HEK293 (cell line): ENCODE measurements around the gene PHF19.

Experiments
- CTCF ChIA-PET: fragments of 350-600 bp; formaldehyde crosslinking; extraction: SDS; loops from one replicate; lab custom pipeline; 2021; ENCODE audit warnings: antibody characterized with exemption; lab: Yijun Ruan, JAX
- POLR2A ChIA-PET: fragments of 300-600 bp; formaldehyde crosslinking; extraction: SDS; loops from one replicate; lab custom pipeline; 2020; ENCODE audit warnings: antibody characterized with exemption, inconsistent platforms; lab: Yijun Ruan, JAX
- H3K27ac ChIP-seq: fragments of 200-500 bp; sonication (Bioruptor generic); 2 replicates; pipeline ENCODE4 v1.5.1; 2014; ENCODE audit warnings: low read depth, low read length, control low read depth, inconsistent platforms; ENCODE audit errors: extremely low read depth
- H3K36me3 ChIP-seq, 2 experiments: fragments of 200-500 bp in 1 of 2; sonication (Bioruptor generic) in 1 of 2; 1 replicate in 1 of 2; 2 replicates in 1 of 2; pipeline ENCODE4 v1.5.1; 2014 to 2017; ENCODE audit warnings: inconsistent platforms in 2 of 2, low read length in 2 of 2; ENCODE audit not compliant: control insufficient read depth in 2 of 2, insufficient read depth in 1 of 2
- H3K4me1 ChIP-seq: fragments of 200-500 bp; sonication (Bioruptor generic); 2 replicates; pipeline ENCODE4 v1.5.1; 2014; ENCODE audit warnings: mild to moderate bottlenecking, low read length, inconsistent platforms; ENCODE audit not compliant: control insufficient read depth, insufficient read depth
- H3K4me3 ChIP-seq: 2 replicates; pipeline ENCODE4 v1.5.1; 2011; ENCODE audit warnings: low read depth, mild to moderate bottlenecking, control low read depth, low read length, moderate library complexity
- H3K9me3 ChIP-seq: fragments of 200-500 bp; sonication (Bioruptor generic); 2 replicates; pipeline ENCODE4 v1.5.1; 2014; ENCODE audit warnings: low read depth, low read length, inconsistent platforms; ENCODE audit not compliant: control insufficient read depth, insufficient read depth
- HOXA7 ChIP-seq: sonication (generic); formaldehyde crosslinking; IDR thresholded peaks from 2 replicates; pipeline ENCODE4 v1.8.1; 2022; ENCODE audit warnings: missing genetic modification reagents, borderline replicate concordance
- MYNN ChIP-seq: fragments of 450-650 bp; formaldehyde crosslinking; IDR thresholded peaks from 2 replicates; pipeline ENCODE4 v1.5.1; 2016; ENCODE audit warnings: missing biosample characterization, missing genetic modification characterization, borderline replicate concordance
- MZF1 ChIP-seq: fragments of 450-650 bp; formaldehyde crosslinking; IDR thresholded peaks from 2 replicates; pipeline ENCODE4 v1.5.1; 2017; ENCODE audit warnings: missing biosample characterization, missing genetic modification characterization, borderline replicate concordance
- SP7 ChIP-seq: fragments of 450-650 bp; formaldehyde crosslinking; IDR thresholded peaks from 2 replicates; pipeline ENCODE4 v1.5.1; 2016; ENCODE audit warnings: missing biosample characterization, missing genetic modification characterization
- TCF7L2 ChIP-seq: IDR thresholded peaks from 2 replicates; pipeline ENCODE4 v1.6.1; 2011; ENCODE audit warnings: low read depth, mild to moderate bottlenecking, inconsistent platforms, low read length, moderate library complexity, borderline replicate concordance
- TSHZ1 ChIP-seq: fragments of 450-650 bp; formaldehyde crosslinking; IDR thresholded peaks from 2 replicates; pipeline ENCODE4 v1.5.1; 2016; ENCODE audit warnings: missing biosample characterization, missing genetic modification characterization, borderline replicate concordance
- ZBTB1 ChIP-seq: fragments of 450-650 bp; formaldehyde crosslinking; IDR thresholded peaks from 2 replicates; pipeline ENCODE4 v1.5.1; 2016; ENCODE audit warnings: missing biosample characterization, missing genetic modification characterization
- ZBTB48 ChIP-seq: fragments of 450-650 bp; formaldehyde crosslinking; IDR thresholded peaks from 2 replicates; pipeline ENCODE4 v1.5.1; 2016; ENCODE audit warnings: missing biosample characterization, missing genetic modification characterization
- ZBTB8A ChIP-seq: fragments of 450-650 bp; formaldehyde crosslinking; IDR thresholded peaks from 2 replicates; pipeline ENCODE4 v1.5.1; 2016; ENCODE audit warnings: missing biosample characterization, missing genetic modification characterization
- ZNF10 ChIP-seq: fragments of 450-650 bp; formaldehyde crosslinking; IDR thresholded peaks from 2 replicates; pipeline ENCODE4 v1.5.1; 2017; ENCODE audit warnings: missing biosample characterization, missing genetic modification characterization
- ZNF239 ChIP-seq: fragments of 450-650 bp; formaldehyde crosslinking; IDR thresholded peaks from 2 replicates; pipeline ENCODE4 v1.5.1; 2016; ENCODE audit warnings: missing biosample characterization, missing genetic modification characterization
- ZNF266 ChIP-seq: fragments of 450-650 bp; formaldehyde crosslinking; IDR thresholded peaks from 2 replicates; pipeline ENCODE4 v1.5.1; 2016; ENCODE audit warnings: missing biosample characterization, missing genetic modification characterization, low read depth
- ZNF311 ChIP-seq: fragments of 450-650 bp; formaldehyde crosslinking; IDR thresholded peaks from 2 replicates; pipeline ENCODE4 v1.5.1; 2017; ENCODE audit warnings: missing biosample characterization, missing genetic modification characterization, borderline replicate concordance
- ZNF391 ChIP-seq: fragments of 450-650 bp; formaldehyde crosslinking; IDR thresholded peaks from 2 replicates; pipeline ENCODE4 v1.5.1; 2016; ENCODE audit warnings: low read depth, missing biosample characterization, missing genetic modification characterization, borderline replicate concordance
- ZNF488 ChIP-seq: fragments of 450-650 bp; formaldehyde crosslinking; IDR thresholded peaks from 2 replicates; pipeline ENCODE4 v1.5.1; 2016; ENCODE audit warnings: missing biosample characterization, missing genetic modification characterization
- ZNF548 ChIP-seq: fragments of 450-650 bp; formaldehyde crosslinking; IDR thresholded peaks from 2 replicates; pipeline ENCODE4 v1.5.1; 2016; ENCODE audit warnings: missing biosample characterization, missing genetic modification characterization
- ZNF664 ChIP-seq: fragments of 450-650 bp; formaldehyde crosslinking; IDR thresholded peaks from 2 replicates; pipeline ENCODE4 v1.5.1; 2016; ENCODE audit warnings: missing biosample characterization, missing genetic modification characterization
- ZNF677 ChIP-seq: fragments of 450-650 bp; IDR thresholded peaks from 2 replicates; pipeline ENCODE4 v1.5.0; 2018; ENCODE audit warnings: missing biosample characterization, mild to moderate bottlenecking, missing genetic modification characterization, moderate library complexity
- ZNF76 ChIP-seq: fragments of 450-650 bp; formaldehyde crosslinking; IDR thresholded peaks from 2 replicates; pipeline ENCODE4; 2016; ENCODE audit warnings: low read depth, missing biosample characterization, missing genetic modification characterization, borderline replicate concordance
- ZNF830 ChIP-seq: fragments of 450-650 bp; IDR thresholded peaks from 2 replicates; pipeline ENCODE4 v1.5.0; 2018; ENCODE audit warnings: missing biosample characterization, missing genetic modification characterization, low read depth, mild to moderate bottlenecking, moderate library complexity

Gene PHF19

GRCh38 chr9:120918931-120919842 lies 42.2 kb upstream of the PHF19 start:
- Histone ChIP-seq H3K9me3 (no peaks in the 10 kb centered on the region), H3K4me1 (no peaks in the 10 kb centered on the region), H3K36me3 (no peaks in the 10 kb centered on the region), H3K27ac (no peak overlapping the region), H3K4me3 (no peak overlapping the region)
- TF ChIP-seq ZNF548 (tag by site-specific recombination) (no peak), TSHZ1 (tag by site-specific recombination) (no peak), SP7 (tag by site-specific recombination) (no peak), ZBTB8A (no peak), MZF1 (tag by site-specific recombination) (no peak), ZNF677 (tag by site-specific recombination) (no peak), TCF7L2 (no peak), ZNF391 (tag by site-specific recombination) (no peak), ZNF488 (no peak), ZNF311 (no peak), MYNN (tag by site-specific recombination) (no peak), ZNF10 (no peak), ZNF830 (tag by site-specific recombination) (no peak), ZNF239 (tag by site-specific recombination) (no peak), ZNF76 (no peak), ZBTB1 (no peak), HOXA7 (CRISPR knock-in tag) (no peak)
- CTCF ChIA-PET, result interaction anchor here (0.5 to 1.2 kb wide), 4 partner anchors 17 to 163 kb away, joined by 3 to 7 read pairs (median 4); no protein-coding TSS in a partner anchor
- POLR2A ChIA-PET, result interaction anchor here (1.2 kb wide), 1 partner anchor 10 kb away, joined by 3 read pairs; no protein-coding TSS in a partner anchor

- Histone ChIP-seq H3K4me3 (no peak overlapping the region), H3K9me3 (no peaks in the 10 kb centered on the region), H3K4me1 (no peaks in the 10 kb centered on the region), H3K27ac (no peak overlapping the region), H3K36me3 (no peaks in the 10 kb centered on the region)
- ChIA-PET CTCF (no interaction called here), POLR2A (no interaction called here)
- TF ChIP-seq ZNF266 (tag by site-specific recombination) (peak; percentile 53; the same call in 1 of the 2 replicates), ZBTB48 (tag by site-specific recombination) (no peak), ZNF664 (tag by site-specific recombination) (peak; percentile 84)
- TF ChIP-seq, all 188 proteins: peak for 2
Measured at GRCh38 chr9:120917929-120918762, 41.2 kb upstream of the PHF19 start.
